HEK293T (cell line): ENCODE data around the gene TMEM117.

Source experiments
- BHLHE40 ChIP-seq: fragments of 450-650 bp; IDR thresholded peaks from 2 replicates; pipeline ENCODE4 v1.6.1; 2016; ENCODE audit warnings: mild to moderate bottlenecking, moderate library complexity, borderline replicate concordance
- ELF4 ChIP-seq: fragments of 450-650 bp; IDR thresholded peaks from 2 replicates; pipeline ENCODE4 v1.6.1; 2017; ENCODE audit warnings: antibody characterized with exemption
- FOXA1 ChIP-seq: fragments of 450-650 bp; IDR thresholded peaks from 2 replicates; pipeline ENCODE4 v1.6.1; 2016; ENCODE audit warnings: mild to moderate bottlenecking
- FOXK2 ChIP-seq: fragments of 450-650 bp; IDR thresholded peaks from 2 replicates; pipeline ENCODE4 v1.6.1; 2016; ENCODE audit warnings: mild to moderate bottlenecking
- FOXM1 ChIP-seq: fragments of 450-650 bp; IDR thresholded peaks from 2 replicates; pipeline ENCODE4 v1.6.1; 2017; ENCODE audit warnings: mild to moderate bottlenecking, borderline replicate concordance
- NFRKB ChIP-seq: fragments of 450-650 bp; IDR thresholded peaks from 2 replicates; pipeline ENCODE4 v1.6.1; 2016; ENCODE audit warnings: mild to moderate bottlenecking, moderate library complexity
- PKNOX1 ChIP-seq: fragments of 450-650 bp; IDR thresholded peaks from 2 replicates; pipeline ENCODE4 v1.6.1; 2016
- SUZ12 ChIP-seq: fragments of 450-650 bp; IDR thresholded peaks from 2 replicates; pipeline ENCODE4 v1.6.1; 2016; ENCODE audit warnings: mild to moderate bottlenecking
- TARDBP ChIP-seq: fragments of 450-650 bp; IDR thresholded peaks from 2 replicates; pipeline ENCODE4 v1.6.1; 2016

GRCh38 chr12:44157359-44157758, 321.5 kb downstream of the TMEM117 start:
- TF ChIP-seq FOXM1 (no peak), BHLHE40 (no peak), FOXK2 (no peak), TARDBP (no peak), ELF4 (no peak), PKNOX1 (no peak), FOXA1 (no peak), NFRKB (no peak), SUZ12 (no peak)
